ENCODE results near the gene TNFRSF18. TPM values are rescaled to one million over a fixed set of nuclear protein-coding genes. Genes with fewer than 3 reads are reported as not detected.
"Not testable (repeated sequence)": the region's sequence is repeated elsewhere in the genome, so short reads cannot be mapped to it uniquely, and the experiment has no call there.

Gene TNFRSF18
- total RNA-seq, 2 experiments from 2014 or later: 17.5 to 18.8 TPM

DNA sequence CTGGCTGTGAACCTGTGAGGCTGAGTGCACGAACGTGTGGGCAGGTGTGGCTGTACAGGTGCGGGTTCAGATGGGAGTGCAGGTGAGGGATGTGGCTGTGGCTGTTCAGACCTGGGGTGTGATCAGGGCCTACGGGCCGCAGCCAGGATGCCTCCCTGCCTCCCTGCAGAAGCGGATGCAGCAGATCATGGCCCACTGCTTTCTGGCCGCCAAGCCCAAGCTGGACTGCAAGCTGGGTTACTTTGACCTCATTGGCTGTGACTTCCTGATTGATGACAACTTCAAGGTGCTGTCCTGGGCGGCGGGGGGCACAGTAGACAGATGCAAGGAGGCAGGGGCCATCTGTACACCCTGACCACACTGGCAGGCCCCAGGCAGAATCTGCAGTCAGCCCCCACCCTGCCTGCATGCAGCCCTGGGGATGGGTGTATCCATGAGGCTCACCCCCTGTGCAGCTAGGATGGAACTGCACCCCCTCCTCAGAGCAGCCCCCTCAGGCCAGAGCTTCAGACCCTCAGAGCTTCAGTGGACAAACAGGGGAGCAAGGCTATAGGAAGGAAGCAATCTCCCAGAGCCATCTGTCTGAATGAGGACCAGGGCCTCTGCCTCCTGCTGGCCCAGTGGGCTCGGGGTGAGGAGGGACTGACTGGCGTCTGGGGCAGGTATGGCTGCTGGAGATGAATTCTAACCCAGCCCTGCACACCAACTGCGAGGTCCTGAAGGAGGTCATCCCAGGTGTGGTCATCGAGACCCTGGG is 9.8 kb downstream of the TNFRSF18 start:
- H3K4me1 Mint-ChIP-seq (ENCODE audit: low read depth): peaks cover 15% of the 10 kb centered on the region
- ChIA-PET CTCF (interaction anchor here (1.7 kb wide), 1 partner anchor 74 kb away, joined by 5 read pairs; no protein-coding TSS in a partner anchor), POLR2A (no interaction called here)
- no peak overlapping the region for H3K27ac Mint-ChIP-seq
- H3K4me3 Mint-ChIP-seq: no peak overlapping the region
- H3K27me3 Mint-ChIP-seq (ENCODE audit: low read depth): peaks cover 4% of the 10 kb centered on the region
- DNase-seq: no peak
- no peak for ATAC-seq
- peaks cover 6% of the 10 kb centered on the region for H3K9me3 Mint-ChIP-seq (ENCODE audit: insufficient read depth)
- H3K36me3 Mint-ChIP-seq (ENCODE audit: low read depth): peaks cover 7% of the 10 kb centered on the region

GRCh38 chr1:1195726-1196125 is 10.7 kb downstream of the TNFRSF18 start:
- DNase-seq; POLR2A ChIA-PET; H3K27ac Mint-ChIP-seq; ATAC-seq; H3K4me3 Mint-ChIP-seq; H3K27me3 Mint-ChIP-seq (ENCODE audit: low read depth); H3K36me3 Mint-ChIP-seq (ENCODE audit: low read depth): not testable (repeated sequence)
- peaks cover 13% of the 10 kb centered on the region for H3K4me1 Mint-ChIP-seq (ENCODE audit: low read depth)
- CTCF ChIA-PET: interaction anchor here (1.7 kb wide), 1 partner anchor 73 kb away, joined by 5 read pairs; no protein-coding TSS in a partner anchor
- peaks cover 12% of the 10 kb centered on the region for H3K9me3 Mint-ChIP-seq (ENCODE audit: insufficient read depth)

- CTCF ChIA-PET: interaction anchor here (1.2 kb wide), 1 partner anchor 21 kb away, joined by 3 read pairs; no protein-coding TSS in a partner anchor
These were observed 11.7 kb downstream of the TNFRSF18 start for GRCh38 chr1:1194723-1195122.

GRCh38 chr1:1191734-1192133 is 14.7 kb downstream of the TNFRSF18 start:
- peaks cover 7% of the 10 kb centered on the region for H3K36me3 Mint-ChIP-seq (ENCODE audit: low read depth)
- H3K4me1 Mint-ChIP-seq (ENCODE audit: low read depth): no peaks in the 10 kb centered on the region
- H3K4me3 Mint-ChIP-seq: no peak overlapping the region
- POLR2A ChIA-PET: no interaction called here
- no peak for DNase-seq
- no peak overlapping the region for H3K27ac Mint-ChIP-seq
- CTCF ChIA-PET: no interaction called here
- peaks cover 12% of the 10 kb centered on the region for H3K9me3 Mint-ChIP-seq (ENCODE audit: insufficient read depth)
- no peak for ATAC-seq
- peaks cover 20% of the 10 kb centered on the region for H3K27me3 Mint-ChIP-seq (ENCODE audit: low read depth)

More at GRCh38 chr1:1194723-1195122, 11.7 kb downstream of the TNFRSF18 start:
- Mint-ChIP-seq H3K4me3 (no peak overlapping the region), H3K9me3 (ENCODE audit: insufficient read depth) (peaks cover 12% of the 10 kb centered on the region), H3K27me3 (ENCODE audit: low read depth) (peaks cover 4% of the 10 kb centered on the region), H3K27ac (no peak overlapping the region), H3K36me3 (ENCODE audit: low read depth) (peaks cover 7% of the 10 kb centered on the region), H3K4me1 (ENCODE audit: low read depth) (peaks cover 3% of the 10 kb centered on the region)
- ATAC-seq: no peak
- POLR2A ChIA-PET: no interaction called here
- DNase-seq: no peak

GRCh38 chr1:1189111-1189510 is 17.3 kb downstream of the TNFRSF18 start:
- H3K36me3 Mint-ChIP-seq (ENCODE audit: low read depth): peaks cover 5% of the 10 kb centered on the region
- CTCF ChIA-PET: no interaction called here
- H3K4me1 Mint-ChIP-seq (ENCODE audit: low read depth): no peaks in the 10 kb centered on the region
- ATAC-seq (no peak), DNase-seq (no peak)
- H3K9me3 Mint-ChIP-seq (ENCODE audit: insufficient read depth): peaks cover 12% of the 10 kb centered on the region
- H3K27me3 Mint-ChIP-seq (ENCODE audit: low read depth): peaks cover 19% of the 10 kb centered on the region
- POLR2A ChIA-PET: no interaction called here
- H3K27ac Mint-ChIP-seq: no peak overlapping the region
- no peak overlapping the region for H3K4me3 Mint-ChIP-seq

DNA sequence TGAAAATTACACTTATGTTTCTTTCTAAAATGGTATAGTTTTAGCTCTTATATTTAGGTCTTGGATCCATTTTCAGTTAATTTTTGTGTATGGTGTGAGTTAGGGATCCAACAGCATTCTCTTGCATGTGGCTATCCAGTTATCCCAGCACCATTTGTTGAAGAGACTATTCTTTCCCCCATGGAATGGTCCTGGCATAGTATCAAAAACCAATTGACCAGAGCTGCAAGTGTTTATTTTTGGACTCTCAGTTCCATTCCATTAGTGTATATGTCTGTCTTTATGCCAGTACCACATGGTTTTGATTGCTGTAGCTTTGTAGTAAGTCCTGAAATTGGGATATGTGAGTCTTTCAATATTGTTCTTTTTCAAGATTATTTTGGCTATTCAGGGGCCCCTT is 18.5 kb downstream of the TNFRSF18 start:
- Mint-ChIP-seq H3K9me3 (ENCODE audit: insufficient read depth) (peaks cover 12% of the 10 kb centered on the region), H3K4me1 (ENCODE audit: low read depth) (peaks cover 2% of the 10 kb centered on the region), H3K27me3 (ENCODE audit: low read depth) (peaks cover 18% of the 10 kb centered on the region), H3K27ac (no peak overlapping the region), H3K4me3 (no peak overlapping the region), H3K36me3 (ENCODE audit: low read depth) (peaks cover 5% of the 10 kb centered on the region)
- no peak for ATAC-seq
- POLR2A ChIA-PET: no interaction called here
- DNase-seq: no peak
- CTCF ChIA-PET: interaction anchor here (0.7 to 2.1 kb wide), 4 partner anchors 43 to 1225 kb away, joined by 4 to 5 read pairs (median 4); partner anchors contain the start of gene CCNL2

- peaks cover 16% of the 10 kb centered on the region for H3K27me3 Mint-ChIP-seq (ENCODE audit: low read depth)
- no peak overlapping the region for H3K27ac Mint-ChIP-seq
- no peaks in the 10 kb centered on the region for H3K36me3 Mint-ChIP-seq (ENCODE audit: low read depth)
- H3K9me3 Mint-ChIP-seq (ENCODE audit: insufficient read depth): no peaks in the 10 kb centered on the region
- ChIA-PET POLR2A (no interaction called here), CTCF (no interaction called here)
- DNase-seq: no peak
- H3K4me3 Mint-ChIP-seq: no peak overlapping the region
- H3K4me1 Mint-ChIP-seq (ENCODE audit: low read depth): peaks cover 10% of the 10 kb centered on the region
- no peak for ATAC-seq
These were observed 21.2 kb downstream of the TNFRSF18 start for GRCh38 chr1:1185101-1185765.

DNA sequence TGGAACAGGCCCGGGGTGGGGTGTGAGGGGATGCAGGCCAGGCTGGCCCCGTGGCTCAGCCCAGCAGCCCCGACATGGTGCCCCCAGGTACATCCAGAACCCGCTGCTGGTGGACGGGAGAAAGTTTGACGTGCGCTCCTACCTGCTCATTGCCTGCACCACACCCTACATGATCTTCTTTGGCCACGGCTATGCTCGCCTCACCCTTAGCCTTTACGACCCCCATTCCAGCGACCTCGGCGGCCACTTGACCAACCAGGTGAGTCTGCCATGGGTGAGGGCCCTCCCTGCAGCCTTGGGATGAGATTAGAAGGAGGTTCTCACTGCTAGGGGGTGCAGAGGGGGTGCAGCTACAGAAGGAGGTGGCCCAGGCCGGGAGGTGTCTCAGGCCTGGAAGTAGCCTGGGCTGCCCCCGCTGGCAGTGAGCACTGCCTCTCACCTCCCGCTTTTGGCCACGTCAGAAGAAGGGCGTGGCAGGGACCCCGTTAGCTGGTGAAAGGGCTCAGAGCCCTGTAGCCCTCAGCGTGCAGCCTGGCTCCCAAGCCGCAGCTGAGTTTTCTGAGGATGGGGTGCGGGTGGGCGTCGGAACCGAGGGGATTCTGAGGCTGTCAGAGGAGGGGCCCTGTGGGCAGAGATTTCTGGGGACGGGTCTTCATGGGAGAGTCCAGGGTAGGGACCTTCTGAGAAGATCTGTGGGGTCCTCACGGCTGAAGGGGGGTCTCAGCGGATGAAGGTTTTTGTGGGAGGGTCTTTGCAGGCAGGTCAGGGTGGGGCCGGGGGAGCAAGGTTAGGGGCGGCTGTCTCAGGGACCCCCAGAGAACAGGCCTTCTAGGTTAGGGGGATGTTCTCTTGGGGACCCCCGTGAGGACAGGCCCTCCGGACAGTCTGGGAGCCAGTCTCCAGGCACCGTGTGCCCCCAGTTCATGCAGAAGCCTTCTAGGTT is 22.3 kb downstream of the TNFRSF18 start:
- H3K27ac Mint-ChIP-seq: no peak overlapping the region
- peaks cover 10% of the 10 kb centered on the region for H3K4me1 Mint-ChIP-seq (ENCODE audit: low read depth)
- no peak for ATAC-seq
- no peaks in the 10 kb centered on the region for H3K9me3 Mint-ChIP-seq (ENCODE audit: insufficient read depth)
- peaks cover 10% of the 10 kb centered on the region for H3K27me3 Mint-ChIP-seq (ENCODE audit: low read depth)
- POLR2A ChIA-PET: no interaction called here
- no peaks in the 10 kb centered on the region for H3K36me3 Mint-ChIP-seq (ENCODE audit: low read depth)
- H3K4me3 Mint-ChIP-seq: no peak overlapping the region
- CTCF ChIA-PET: no interaction called here
- DNase-seq: no peak

DNA sequence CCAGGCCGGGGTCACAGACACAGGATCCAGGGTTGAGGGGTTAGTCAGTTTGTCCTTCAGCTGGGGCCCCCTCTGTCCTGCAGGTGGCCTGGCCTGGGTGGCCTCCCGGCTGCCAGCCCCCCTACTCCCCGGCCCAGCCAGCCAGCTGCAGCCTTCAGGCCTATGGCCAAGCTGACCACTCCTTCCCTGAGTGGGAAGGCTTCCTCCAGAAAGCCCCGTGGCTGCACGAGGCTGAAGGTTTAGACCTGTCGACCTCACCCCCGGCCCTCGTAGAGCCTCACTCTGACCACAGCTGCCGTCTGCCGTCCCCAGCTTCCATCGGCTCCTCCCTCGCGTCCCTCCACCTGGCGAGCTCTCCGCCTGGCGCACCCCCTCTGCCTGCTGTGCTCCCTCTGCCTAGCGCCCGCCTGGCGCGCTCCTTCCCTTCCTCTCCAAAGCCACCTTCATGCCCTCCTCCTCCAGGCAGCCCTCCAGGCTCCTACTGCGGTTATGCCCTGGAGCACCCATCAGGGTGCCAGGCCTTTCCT is 23.1 kb downstream of the TNFRSF18 start:
- Mint-ChIP-seq H3K27me3 (ENCODE audit: low read depth) (peaks cover 4% of the 10 kb centered on the region), H3K36me3 (ENCODE audit: low read depth) (no peaks in the 10 kb centered on the region), H3K9me3 (ENCODE audit: insufficient read depth) (no peaks in the 10 kb centered on the region), H3K4me1 (ENCODE audit: low read depth) (peaks cover 10% of the 10 kb centered on the region), H3K27ac (peak overlapping the region; percentile 25), H3K4me3 (no peak overlapping the region)
- ATAC-seq: no peak
- DNase-seq: no peak
- POLR2A ChIA-PET: no interaction called here
- CTCF ChIA-PET: no interaction called here

DNA sequence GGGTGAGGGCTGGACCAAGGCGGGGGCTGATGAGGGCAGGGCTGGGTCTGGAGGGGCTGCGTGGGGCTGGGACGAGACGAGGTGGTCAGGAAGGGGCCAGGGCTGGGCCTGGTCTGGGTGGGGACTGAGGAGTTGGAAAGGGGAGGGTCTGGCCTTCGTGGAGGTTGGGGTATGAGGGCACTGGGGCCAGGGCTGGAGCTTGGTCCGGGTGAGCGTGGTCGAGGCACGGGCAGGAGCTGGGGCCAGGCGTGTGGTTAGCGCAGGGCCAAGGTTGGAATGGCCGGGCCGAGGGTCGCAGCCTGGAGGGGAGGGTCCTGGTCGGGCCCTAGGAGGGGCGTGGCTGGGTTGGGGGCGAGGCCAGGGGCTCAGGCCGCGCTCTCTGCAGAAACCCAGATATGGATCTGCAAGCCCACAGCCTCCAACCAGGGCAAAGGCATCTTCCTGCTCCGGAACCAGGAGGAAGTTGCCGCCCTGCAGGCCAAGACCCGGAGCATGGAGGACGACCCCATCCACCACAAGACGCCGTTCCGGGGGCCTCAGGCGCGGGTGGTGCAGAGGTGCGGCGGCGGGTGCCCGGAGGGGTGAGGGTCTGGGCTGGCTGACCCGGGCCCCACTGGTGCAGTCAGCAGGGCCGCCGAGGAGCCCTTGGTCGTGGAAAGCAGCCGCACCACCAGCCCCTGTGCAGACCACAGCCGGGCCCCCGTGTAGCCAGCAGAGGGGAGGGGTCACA is 23.7 kb downstream of the TNFRSF18 start:
- no peak overlapping the region for H3K4me3 Mint-ChIP-seq
- ChIA-PET CTCF (no interaction called here), POLR2A (no interaction called here)
- ATAC-seq (peak; percentile 30), DNase-seq (no peak)
- no peaks in the 10 kb centered on the region for H3K27me3 Mint-ChIP-seq (ENCODE audit: low read depth)
- peaks cover 10% of the 10 kb centered on the region for H3K4me1 Mint-ChIP-seq (ENCODE audit: low read depth)
- H3K36me3 Mint-ChIP-seq (ENCODE audit: low read depth): no peaks in the 10 kb centered on the region
- no peak overlapping the region for H3K27ac Mint-ChIP-seq
- H3K9me3 Mint-ChIP-seq (ENCODE audit: insufficient read depth): no peaks in the 10 kb centered on the region

DNA sequence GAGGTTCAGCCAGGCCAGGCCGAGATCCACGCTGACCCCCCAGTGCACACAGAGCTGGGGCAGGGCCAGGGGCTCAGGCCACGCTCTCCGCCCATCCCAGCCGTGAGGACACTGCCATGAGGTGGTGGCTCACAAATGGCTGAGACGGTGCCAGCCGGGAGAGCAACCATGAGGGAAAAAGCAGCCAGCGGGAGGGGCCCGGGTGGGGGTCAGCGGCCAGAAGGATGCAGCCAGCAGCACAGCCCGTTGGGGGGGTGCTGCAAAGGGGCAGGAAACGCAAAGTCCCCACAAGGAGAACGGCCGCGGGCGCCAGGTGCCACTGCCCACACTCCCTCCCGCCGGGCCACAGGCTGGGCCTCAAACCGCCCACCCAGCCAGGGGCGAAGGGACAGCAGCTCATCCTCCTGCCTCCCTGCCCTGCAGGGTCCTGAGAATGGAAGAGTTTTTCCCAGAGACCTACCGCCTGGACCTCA is 24.4 kb downstream of the TNFRSF18 start:
- Mint-ChIP-seq H3K27ac (peak overlapping the region; percentile 52), H3K4me3 (no peak overlapping the region), H3K36me3 (ENCODE audit: low read depth) (no peaks in the 10 kb centered on the region), H3K4me1 (ENCODE audit: low read depth) (peaks cover 10% of the 10 kb centered on the region), H3K27me3 (ENCODE audit: low read depth) (peaks cover 2% of the 10 kb centered on the region), H3K9me3 (ENCODE audit: insufficient read depth) (no peaks in the 10 kb centered on the region)
- DNase-seq: no peak
- ATAC-seq: no peak
- ChIA-PET POLR2A (no interaction called here), CTCF (interaction anchor here (0.8 kb wide), 1 partner anchor 60 kb away, joined by 3 read pairs; no protein-coding TSS in a partner anchor)
